ENCODE data around the gene FAM110A. TPM values are rescaled to one million over a fixed set of nuclear protein-coding genes. Genes with fewer than 3 reads are reported as not detected.
"Not testable (repeated sequence)": the region's sequence is repeated elsewhere in the genome, so short reads cannot be mapped to it uniquely, and the experiment has no call there.

The FAM110A gene
- total RNA-seq, 2 donors from 2014 or later = 7.0 to 8.2 TPM

- no peak for TF ChIP-seq POLR2A (IDR thresholded peaks at IDR 0.05)
- Histone ChIP-seq H3K4me3 (no peak overlapping the region), H3K27ac (no peak overlapping the region), H3K27me3 (no peaks in the 10 kb centered on the region), H3K4me1 (peaks cover 21% of the 10 kb centered on the region), H3K9me3 (no peaks in the 10 kb centered on the region), H3K36me3 (replicated peaks in 1 of 2; ENCODE audit: insufficient read depth in 1 of 2, low read depth in 2 of 2) (no peaks in the 10 kb centered on the region)
- ATAC-seq = no peak
- WGBS, 2 donors = 70 to 84% methylated on average over 10 to 11 of the region's 11 CpGs
- intact Hi-C loops (cut with DNase I) = no loop called here
- no peak for DNase-seq
These were observed 12.7 kb downstream of the FAM110A start for GRCh38 chr20:845941-846893.

GRCh38 chr20:846894-847278 is 13.4 kb downstream of the FAM110A start:
- Histone ChIP-seq H3K27ac (no peak overlapping the region), H3K27me3 (no peaks in the 10 kb centered on the region), H3K9me3 (no peaks in the 10 kb centered on the region), H3K4me1 (peaks cover 15% of the 10 kb centered on the region), H3K4me3 (no peak overlapping the region), H3K36me3 (replicated peaks in 1 of 2; ENCODE audit: insufficient read depth in 1 of 2, low read depth in 2 of 2) (no peaks in the 10 kb centered on the region)
- TF ChIP-seq CTCF (IDR thresholded peaks at IDR 0.05) = no peak
- no peak for TF ChIP-seq POLR2A (IDR thresholded peaks at IDR 0.05)
- WGBS, 2 donors = 67 to 100% methylated on average over 3 to 7 of the region's 7 CpGs
- intact Hi-C loops (cut with DNase I) = no loop called here
- no peak for ATAC-seq
- no peak for DNase-seq

GRCh38 chr20:848193-848592 is 14.7 kb downstream of the FAM110A start:
- ATAC-seq (no peak), DNase-seq (no peak)
- no peaks in the 10 kb centered on the region for H3K9me3 ChIP-seq
- intact Hi-C loops (cut with DNase I) = no loop called here
- no peak overlapping the region for H3K27ac ChIP-seq
- 71 to 89% methylated on average over 1 to 5 of the region's 5 CpGs for WGBS, 2 donors
- H3K36me3 ChIP-seq (replicated peaks in 1 of 2; ENCODE audit: insufficient read depth in 1 of 2, low read depth in 2 of 2) = no peaks in the 10 kb centered on the region
- no peaks in the 10 kb centered on the region for H3K27me3 ChIP-seq
- H3K4me1 ChIP-seq = peaks cover 4% of the 10 kb centered on the region
- TF ChIP-seq POLR2A (IDR thresholded peaks at IDR 0.05) = no peak
- no peak for TF ChIP-seq CTCF (IDR thresholded peaks at IDR 0.05)
- no peak overlapping the region for H3K4me3 ChIP-seq

- H3K36me3 ChIP-seq (replicated peaks in 1 of 2; ENCODE audit: insufficient read depth in 1 of 2, low read depth in 2 of 2); H3K27ac ChIP-seq; H3K4me3 ChIP-seq; H3K9me3 ChIP-seq; intact Hi-C loops (cut with DNase I); ATAC-seq; H3K4me1 ChIP-seq; H3K27me3 ChIP-seq; DNase-seq: not testable (repeated sequence)
- 78 to 91% methylated on average over 7 to 8 of the region's 8 CpGs for WGBS, 2 donors
These were observed 15.2 kb downstream of the FAM110A start for GRCh38 chr20:848731-849130.

- no peak overlapping the region for H3K27ac ChIP-seq
- ATAC-seq (no peak), DNase-seq (no peak)
- no peaks in the 10 kb centered on the region for H3K9me3 ChIP-seq
- 89 to 93% methylated on average over 4 of the region's 4 CpGs for WGBS, 2 donors
- H3K27me3 ChIP-seq = no peaks in the 10 kb centered on the region
- no peaks in the 10 kb centered on the region for H3K4me1 ChIP-seq
- intact Hi-C loops (cut with DNase I) = no loop called here
- H3K36me3 ChIP-seq (replicated peaks in 1 of 2; ENCODE audit: insufficient read depth in 1 of 2, low read depth in 2 of 2) = no peaks in the 10 kb centered on the region
- no peak overlapping the region for H3K4me3 ChIP-seq
- TF ChIP-seq POLR2A (IDR thresholded peaks at IDR 0.05) = no peak
- TF ChIP-seq CTCF (IDR thresholded peaks at IDR 0.05) = no peak
These were observed 20.0 kb downstream of the FAM110A start for GRCh38 chr20:853406-853996.

Measured in body of pancreas (tissue), 4 donors.